Ishikawa (cell line): ENCODE measurements around the gene SETD7.

Experiments
- CEBPB ChIP-seq: IDR thresholded peaks from 2 replicates; pipeline ENCODE4 v1.6.1; 2012
- CREB1 ChIP-seq: IDR thresholded peaks from 2 replicates; pipeline ENCODE4 v1.6.1; 2012; ENCODE audit warnings: low read depth
- EGR1 ChIP-seq: IDR thresholded peaks from 2 replicates; pipeline ENCODE4 v1.6.1; 2012
- EP300 ChIP-seq: IDR thresholded peaks from 2 replicates; pipeline ENCODE4 v1.6.1; 2012; ENCODE audit warnings: borderline replicate concordance
- FOXM1 ChIP-seq: IDR thresholded peaks from 2 replicates; pipeline ENCODE4 v1.6.1; 2012; ENCODE audit warnings: low read depth, borderline replicate concordance
- NFIC ChIP-seq: IDR thresholded peaks from 2 replicates; pipeline ENCODE4 v1.6.1; 2012
- RAD21 ChIP-seq: IDR thresholded peaks from 2 replicates; pipeline ENCODE4 v1.6.1; 2012; ENCODE audit warnings: low read depth
- TAF1 ChIP-seq: IDR thresholded peaks from 2 replicates; pipeline ENCODE4 v1.6.1; 2012; ENCODE audit warnings: low read depth, mild to moderate bottlenecking
- TCF12 ChIP-seq: IDR thresholded peaks from 2 replicates; pipeline ENCODE4 v1.6.1; 2012; ENCODE audit warnings: low read depth
- TEAD4 ChIP-seq: IDR thresholded peaks from 2 replicates; pipeline ENCODE4 v1.6.1; 2012
- YY1 ChIP-seq: IDR thresholded peaks from 2 replicates; pipeline ENCODE4 v1.6.1; 2012; ENCODE audit warnings: low read depth
- ZBTB7A ChIP-seq: IDR thresholded peaks from 2 replicates; pipeline ENCODE4 v1.6.1; 2012; ENCODE audit warnings: low read depth
- TF ChIP-seq, protein P1 (sequence below): IDR thresholded peaks from 2 replicates; pipeline ENCODE4 v1.6.1; 2012
- TF ChIP-seq, protein P2 (sequence below): IDR thresholded peaks from 2 replicates; pipeline ENCODE4 v1.6.1; 2012
- TF ChIP-seq, protein P3 (sequence below): IDR thresholded peaks from 2 replicates; pipeline ENCODE4 v1.6.1; 2012; ENCODE audit warnings: low read depth, mild to moderate bottlenecking

The SETD7 gene

DNA sequence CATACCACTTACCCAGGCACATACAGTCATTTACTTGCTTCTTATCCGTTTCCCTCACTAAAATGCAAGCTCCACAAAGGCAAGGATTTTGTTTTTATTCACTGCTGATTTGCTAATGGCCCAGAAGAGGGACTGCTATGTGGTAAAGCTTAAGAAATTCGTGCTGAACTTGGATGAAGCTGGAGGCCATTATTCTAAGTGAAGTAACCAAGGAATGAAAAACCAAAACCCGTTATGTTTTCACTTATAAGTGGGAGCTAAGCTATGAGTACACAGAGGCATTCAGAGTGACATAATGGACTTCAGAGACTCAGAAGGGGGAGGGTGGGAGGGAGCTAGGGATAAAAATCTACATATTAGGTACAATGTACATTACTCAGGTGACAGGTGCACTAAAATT lies 54.9 kb downstream of the SETD7 start:
- TF ChIP-seq, protein P1, sequence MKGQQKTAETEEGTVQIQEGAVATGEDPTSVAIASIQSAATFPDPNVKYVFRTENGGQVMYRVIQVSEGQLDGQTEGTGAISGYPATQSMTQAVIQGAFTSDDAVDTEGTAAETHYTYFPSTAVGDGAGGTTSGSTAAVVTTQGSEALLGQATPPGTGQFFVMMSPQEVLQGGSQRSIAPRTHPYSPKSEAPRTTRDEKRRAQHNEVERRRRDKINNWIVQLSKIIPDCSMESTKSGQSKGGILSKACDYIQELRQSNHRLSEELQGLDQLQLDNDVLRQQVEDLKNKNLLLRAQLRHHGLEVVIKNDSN, result no peak
- TF ChIP-seq RAD21 (no peak), EP300 (no peak)

DNA sequence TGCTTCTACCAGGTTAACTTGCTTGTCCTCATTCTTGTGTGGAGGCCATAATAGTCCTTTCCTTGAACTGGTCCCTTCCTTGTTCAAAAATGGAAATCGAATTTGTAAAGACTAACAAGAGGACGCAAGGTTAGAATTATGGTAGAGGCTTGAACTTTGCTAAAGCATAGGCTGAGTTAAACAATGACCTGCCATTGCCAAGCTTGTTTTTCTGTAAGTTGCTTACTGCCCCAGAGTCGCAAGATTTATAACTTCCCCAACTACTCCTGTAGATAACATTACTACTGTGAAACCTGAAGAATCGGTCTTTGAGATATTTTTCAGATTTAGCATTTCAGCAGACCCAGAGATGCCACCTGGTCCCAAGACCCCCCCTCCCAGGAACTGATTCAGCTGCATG lies 56.8 kb downstream of the SETD7 start:
- no peak for TF ChIP-seq ZBTB7A
- TF ChIP-seq TEAD4, result no peak
- TF ChIP-seq, protein P2, sequence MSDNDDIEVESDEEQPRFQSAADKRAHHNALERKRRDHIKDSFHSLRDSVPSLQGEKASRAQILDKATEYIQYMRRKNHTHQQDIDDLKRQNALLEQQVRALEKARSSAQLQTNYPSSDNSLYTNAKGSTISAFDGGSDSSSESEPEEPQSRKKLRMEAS, result no peak

DNA sequence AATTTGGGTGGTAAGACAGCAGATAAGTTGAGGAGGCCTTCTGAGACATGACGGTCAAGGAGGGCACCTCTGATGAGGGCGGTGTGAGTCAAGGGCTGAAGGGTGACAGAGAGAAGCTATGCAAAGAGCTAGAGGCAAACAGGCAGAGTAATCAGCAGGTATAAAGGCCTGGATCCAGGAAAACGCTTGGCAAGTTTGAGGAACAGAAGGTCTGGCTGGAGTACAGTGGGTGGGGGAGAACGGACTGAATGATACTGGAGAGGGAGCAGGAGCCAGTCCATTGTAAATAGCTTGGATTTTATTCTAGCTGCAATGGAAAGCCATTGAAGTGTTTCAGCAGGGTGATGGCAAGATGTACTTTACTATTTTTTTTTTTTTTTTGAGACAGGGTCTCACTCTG lies 62.8 kb downstream of the SETD7 start:
- TF ChIP-seq TEAD4 (no peak), FOXM1 (no peak), YY1 (no peak), CEBPB (no peak), EGR1 (no peak), CREB1 (no peak)
- TF ChIP-seq, protein P1, result no peak
- TF ChIP-seq, protein P3, sequence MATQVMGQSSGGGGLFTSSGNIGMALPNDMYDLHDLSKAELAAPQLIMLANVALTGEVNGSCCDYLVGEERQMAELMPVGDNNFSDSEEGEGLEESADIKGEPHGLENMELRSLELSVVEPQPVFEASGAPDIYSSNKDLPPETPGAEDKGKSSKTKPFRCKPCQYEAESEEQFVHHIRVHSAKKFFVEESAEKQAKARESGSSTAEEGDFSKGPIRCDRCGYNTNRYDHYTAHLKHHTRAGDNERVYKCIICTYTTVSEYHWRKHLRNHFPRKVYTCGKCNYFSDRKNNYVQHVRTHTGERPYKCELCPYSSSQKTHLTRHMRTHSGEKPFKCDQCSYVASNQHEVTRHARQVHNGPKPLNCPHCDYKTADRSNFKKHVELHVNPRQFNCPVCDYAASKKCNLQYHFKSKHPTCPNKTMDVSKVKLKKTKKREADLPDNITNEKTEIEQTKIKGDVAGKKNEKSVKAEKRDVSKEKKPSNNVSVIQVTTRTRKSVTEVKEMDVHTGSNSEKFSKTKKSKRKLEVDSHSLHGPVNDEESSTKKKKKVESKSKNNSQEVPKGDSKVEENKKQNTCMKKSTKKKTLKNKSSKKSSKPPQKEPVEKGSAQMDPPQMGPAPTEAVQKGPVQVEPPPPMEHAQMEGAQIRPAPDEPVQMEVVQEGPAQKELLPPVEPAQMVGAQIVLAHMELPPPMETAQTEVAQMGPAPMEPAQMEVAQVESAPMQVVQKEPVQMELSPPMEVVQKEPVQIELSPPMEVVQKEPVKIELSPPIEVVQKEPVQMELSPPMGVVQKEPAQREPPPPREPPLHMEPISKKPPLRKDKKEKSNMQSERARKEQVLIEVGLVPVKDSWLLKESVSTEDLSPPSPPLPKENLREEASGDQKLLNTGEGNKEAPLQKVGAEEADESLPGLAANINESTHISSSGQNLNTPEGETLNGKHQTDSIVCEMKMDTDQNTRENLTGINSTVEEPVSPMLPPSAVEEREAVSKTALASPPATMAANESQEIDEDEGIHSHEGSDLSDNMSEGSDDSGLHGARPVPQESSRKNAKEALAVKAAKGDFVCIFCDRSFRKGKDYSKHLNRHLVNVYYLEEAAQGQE, result no peak

DNA sequence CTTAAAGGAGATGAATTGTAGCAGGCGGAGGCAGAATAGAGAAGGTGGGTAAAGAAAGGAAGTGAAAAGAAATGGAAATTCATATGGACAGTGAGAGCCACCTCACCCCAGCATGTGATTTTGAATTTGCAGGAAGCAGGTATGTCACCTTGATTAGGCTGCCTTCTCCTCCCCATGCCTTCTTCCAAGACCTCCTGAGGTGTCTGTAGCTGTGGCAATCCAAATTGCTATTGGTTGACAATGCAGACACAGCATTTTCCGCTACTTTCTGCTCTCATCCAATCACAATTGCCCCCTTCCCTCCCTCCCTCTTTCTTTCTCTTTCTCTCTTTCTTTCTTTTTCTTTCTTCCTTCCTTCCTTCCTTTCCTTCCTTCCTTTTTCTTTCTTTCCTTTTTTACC lies 63.6 kb downstream of the SETD7 start:
- TF ChIP-seq, protein P3, result no peak
- TF ChIP-seq CREB1 (no peak), EGR1 (no peak), TAF1 (no peak), RAD21 (no peak), TEAD4 (no peak), ZBTB7A (no peak), FOXM1 (no peak), NFIC (no peak), TCF12 (no peak), YY1 (no peak), CEBPB (no peak)
- TF ChIP-seq, protein P1, result no peak
- TF ChIP-seq, protein P2, result no peak

DNA sequence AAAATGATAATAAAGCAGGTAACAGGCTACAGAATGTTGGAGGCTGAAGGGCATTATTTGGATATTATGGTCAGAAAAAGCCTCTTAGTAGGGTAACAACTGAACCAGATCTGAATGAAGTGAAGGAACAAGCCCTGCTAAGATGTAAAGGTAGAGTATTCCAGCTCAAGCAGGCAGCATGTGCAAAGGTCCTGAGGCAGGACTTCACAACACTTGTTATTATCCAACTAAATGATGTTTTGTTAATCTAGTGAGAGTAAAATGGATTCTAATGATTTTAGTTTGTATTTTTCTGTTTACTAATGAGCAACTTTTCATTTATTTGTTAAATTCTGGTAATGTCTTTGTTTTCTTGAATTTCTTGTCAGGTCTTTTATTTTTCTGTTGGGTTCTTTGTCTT lies 66.4 kb downstream of the SETD7 start:
- TF ChIP-seq NFIC (no peak), CEBPB (no peak), RAD21 (no peak), ZBTB7A (no peak), FOXM1 (no peak), EP300 (no peak), CREB1 (no peak), TAF1 (no peak), TCF12 (no peak), EGR1 (no peak), TEAD4 (no peak), YY1 (no peak)
- TF ChIP-seq, protein P2, result no peak
- TF ChIP-seq, protein P1, result no peak
- TF ChIP-seq, protein P3, result no peak
